ENCODE results near the gene ATP11B.

DNA sequence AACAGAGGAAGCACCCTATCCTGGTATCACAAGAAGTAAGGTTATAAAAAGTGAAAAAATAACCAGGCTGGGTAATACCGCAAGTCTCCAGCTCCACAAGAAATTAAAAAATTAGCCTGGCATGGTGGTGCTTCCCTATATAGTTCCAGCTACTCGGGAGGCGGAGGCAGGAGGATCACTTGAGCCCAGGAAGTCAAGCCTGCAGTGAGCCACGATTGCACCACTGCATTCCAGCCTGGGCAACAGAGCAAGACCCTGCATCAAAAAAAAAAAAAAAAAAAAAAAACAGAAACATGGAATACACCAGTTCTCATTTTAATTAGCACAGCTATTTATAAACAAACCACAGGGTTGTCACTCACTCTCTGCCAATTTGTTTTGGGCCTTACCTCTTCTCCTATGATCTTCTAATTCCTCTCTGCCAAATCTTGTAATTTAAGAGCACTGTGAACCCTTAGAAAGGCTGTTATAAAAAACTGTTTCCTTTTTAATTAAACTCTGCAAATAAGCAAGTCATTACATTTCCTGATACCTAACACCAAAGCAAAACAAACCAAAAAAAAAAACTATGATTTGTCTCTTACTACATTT lies 164.5 kb downstream of the ATP11B start:
- TF ChIP-seq POLR2AphosphoS5 (IDR thresholded peaks at IDR 0.05; ENCODE audit: borderline replicate concordance, low read depth, low read length) (no peak), EZH2 (IDR thresholded peaks at IDR 0.05) (no peak)
